ENCODE results near the gene PEX10.

Gene PEX10

DNA sequence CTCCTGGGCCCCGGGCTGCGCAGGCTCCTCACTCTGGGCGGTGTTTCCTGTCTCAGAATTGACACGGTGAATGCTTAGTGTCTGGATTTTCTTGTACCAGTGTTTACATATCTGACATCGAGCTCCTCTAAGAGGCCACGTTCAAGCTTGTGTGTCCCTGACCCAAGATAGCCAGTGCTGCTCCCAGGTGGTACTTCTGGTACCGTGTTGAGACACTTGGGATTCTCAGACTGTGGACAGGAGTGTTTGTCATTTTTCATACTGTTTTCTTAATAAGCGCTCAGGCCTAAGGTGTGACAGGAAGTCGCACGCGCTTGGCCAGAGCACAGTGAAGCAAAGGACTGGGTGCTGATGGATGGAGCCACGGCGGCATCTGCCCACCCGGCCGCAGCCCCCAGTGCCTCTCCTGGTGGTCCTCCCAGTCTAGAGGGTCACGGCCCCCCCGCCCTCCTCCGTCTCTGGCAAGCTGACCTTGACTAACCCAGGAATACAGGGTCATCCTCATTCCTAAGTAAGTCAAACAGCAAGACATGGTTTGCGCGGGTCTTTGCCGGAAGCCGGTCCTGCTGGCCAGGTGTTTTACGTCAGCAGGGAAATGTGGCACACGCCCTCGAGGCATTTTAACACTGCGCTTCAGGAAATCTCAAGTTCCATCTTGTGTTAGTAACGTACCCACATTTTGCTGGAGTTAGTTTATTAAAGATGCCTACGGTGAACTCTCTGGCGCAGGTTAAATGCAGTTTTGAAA is 8.0 kb downstream of the PEX10 start:
- TF ChIP-seq, protein P1, sequence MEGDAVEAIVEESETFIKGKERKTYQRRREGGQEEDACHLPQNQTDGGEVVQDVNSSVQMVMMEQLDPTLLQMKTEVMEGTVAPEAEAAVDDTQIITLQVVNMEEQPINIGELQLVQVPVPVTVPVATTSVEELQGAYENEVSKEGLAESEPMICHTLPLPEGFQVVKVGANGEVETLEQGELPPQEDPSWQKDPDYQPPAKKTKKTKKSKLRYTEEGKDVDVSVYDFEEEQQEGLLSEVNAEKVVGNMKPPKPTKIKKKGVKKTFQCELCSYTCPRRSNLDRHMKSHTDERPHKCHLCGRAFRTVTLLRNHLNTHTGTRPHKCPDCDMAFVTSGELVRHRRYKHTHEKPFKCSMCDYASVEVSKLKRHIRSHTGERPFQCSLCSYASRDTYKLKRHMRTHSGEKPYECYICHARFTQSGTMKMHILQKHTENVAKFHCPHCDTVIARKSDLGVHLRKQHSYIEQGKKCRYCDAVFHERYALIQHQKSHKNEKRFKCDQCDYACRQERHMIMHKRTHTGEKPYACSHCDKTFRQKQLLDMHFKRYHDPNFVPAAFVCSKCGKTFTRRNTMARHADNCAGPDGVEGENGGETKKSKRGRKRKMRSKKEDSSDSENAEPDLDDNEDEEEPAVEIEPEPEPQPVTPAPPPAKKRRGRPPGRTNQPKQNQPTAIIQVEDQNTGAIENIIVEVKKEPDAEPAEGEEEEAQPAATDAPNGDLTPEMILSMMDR (IDR thresholded peaks at IDR 0.05; ENCODE audit: insufficient read depth, low read length, missing control alignments), result no peak
- ChIA-PET POLR2A (interaction anchor here (1.2 kb wide), 1 partner anchor 13 kb away, joined by 5 read pairs; the partner anchor contains the start of genes MORN1 and RER1), CTCF (interaction anchor here (2.0 kb wide), 1 partner anchor 209 kb away, joined by 9 read pairs; the partner anchor contains the start of gene FAAP20)
- DNase-seq (ENCODE audit: low read depth, low spot score), result no peak
- H3K4me3 ChIP-seq (ENCODE audit: low read depth, low read length), result no peak overlapping the region

GRCh38 chr1:2403273-2403672 is 9.1 kb downstream of the PEX10 start:
- TF ChIP-seq, protein P1 (IDR thresholded peaks at IDR 0.05; ENCODE audit: insufficient read depth, low read length, missing control alignments), result no peak
- DNase-seq (ENCODE audit: low read depth, low spot score), result no peak
- H3K4me3 ChIP-seq (ENCODE audit: low read depth, low read length), result no peak overlapping the region
- POLR2A ChIA-PET, result no interaction called here
- CTCF ChIA-PET, result interaction anchor here (2.0 kb wide), 1 partner anchor 208 kb away, joined by 9 read pairs; the partner anchor contains the start of gene FAAP20

DNA sequence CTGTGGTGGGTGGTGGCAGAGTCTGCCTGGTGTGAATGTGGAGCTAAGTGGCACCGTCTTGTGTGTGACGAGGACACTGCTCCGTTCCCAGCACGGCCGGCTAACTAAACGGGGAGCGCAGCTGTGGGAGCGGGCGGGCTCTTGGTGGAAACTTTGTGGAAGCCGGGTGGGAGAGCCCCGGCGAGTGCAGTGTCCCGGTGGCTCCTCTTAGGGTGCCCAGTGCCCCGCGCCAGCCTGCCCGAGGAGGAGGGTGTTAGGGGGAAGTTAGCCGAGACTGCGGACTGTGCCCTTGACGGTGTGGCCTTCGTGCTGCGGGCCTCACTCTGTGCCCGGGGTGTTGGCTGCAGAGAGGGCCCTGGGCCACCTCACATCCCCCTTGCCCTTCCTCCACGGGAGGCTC is 9.9 kb downstream of the PEX10 start:
- POLR2A ChIA-PET, result no interaction called here
- no peak overlapping the region for H3K4me3 ChIP-seq (ENCODE audit: low read depth, low read length)
- no peak for DNase-seq (ENCODE audit: low read depth, low spot score)
- CTCF ChIA-PET, result interaction anchor here (1.6 to 2.0 kb wide), 2 partner anchors 207 kb away, joined by 6 to 9 read pairs; partner anchors contain the start of gene FAAP20
- TF ChIP-seq, protein P1 (IDR thresholded peaks at IDR 0.05; ENCODE audit: insufficient read depth, low read length, missing control alignments), result no peak

DNA sequence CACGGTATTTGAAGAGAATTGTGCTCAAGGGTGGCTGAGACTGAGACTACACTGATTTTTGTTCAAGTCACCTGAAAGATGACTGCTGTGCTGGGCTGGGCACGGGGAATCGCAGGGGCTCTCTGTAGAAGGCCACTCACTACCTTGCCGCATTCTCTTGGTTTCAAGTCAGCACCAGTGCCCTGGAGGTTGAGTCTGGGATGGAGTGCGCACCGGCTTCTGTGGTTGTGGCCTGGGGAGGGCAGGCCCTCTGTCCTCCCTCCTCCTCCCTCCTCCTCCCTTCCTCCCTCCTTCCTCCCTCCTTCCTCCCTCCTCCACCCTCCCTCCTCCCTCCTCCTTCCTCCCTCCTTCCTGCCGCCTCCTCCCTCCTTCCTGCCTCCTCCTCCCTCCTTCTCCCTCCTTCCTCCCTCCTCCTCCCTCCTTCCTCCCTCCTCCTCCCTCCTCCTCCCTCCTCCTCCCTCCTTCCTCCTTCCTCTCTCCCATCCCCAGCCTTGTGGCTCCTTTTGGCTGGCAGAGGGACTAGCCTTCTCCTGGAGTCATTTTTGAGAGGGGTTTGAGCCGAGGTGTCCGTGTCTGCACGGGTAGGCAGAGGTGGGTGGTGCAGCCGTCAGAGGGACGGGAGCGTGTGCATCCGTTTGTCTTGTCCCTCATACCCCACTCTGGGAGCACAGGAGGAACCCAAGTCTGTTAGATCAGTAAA is 11.3 kb downstream of the PEX10 start:
- CTCF ChIA-PET, result interaction anchor here (1.6 kb wide), 1 partner anchor 206 kb away, joined by 6 read pairs; the partner anchor contains the start of gene FAAP20
- POLR2A ChIA-PET, result no interaction called here
- H3K4me3 ChIP-seq (ENCODE audit: low read depth, low read length), result no peak overlapping the region
- DNase-seq (ENCODE audit: low read depth, low spot score), result no peak
- TF ChIP-seq, protein P1 (IDR thresholded peaks at IDR 0.05; ENCODE audit: insufficient read depth, low read length, missing control alignments), result no peak

DNA sequence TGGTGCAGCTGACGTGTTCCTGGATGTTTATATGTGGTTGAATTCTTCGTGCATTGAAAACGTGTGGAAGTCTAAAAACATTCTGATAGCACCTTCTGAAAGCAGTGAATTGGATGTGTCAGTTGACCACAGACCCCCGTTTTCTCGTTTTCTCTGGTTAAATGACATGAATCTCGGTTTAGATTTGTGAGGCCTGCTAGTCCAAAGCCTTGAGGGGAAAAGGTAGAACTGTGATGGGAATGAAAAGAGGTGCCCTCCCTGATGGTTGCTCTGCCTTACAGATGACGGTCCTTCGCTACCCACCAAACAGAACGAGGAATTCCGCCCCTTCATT is 11.8 kb downstream of the PEX10 start:
- no peak overlapping the region for H3K4me3 ChIP-seq (ENCODE audit: low read depth, low read length)
- DNase-seq (ENCODE audit: low read depth, low spot score), result no peak
- POLR2A ChIA-PET, result interaction anchor here (1.0 kb wide), 1 partner anchor 9 kb away, joined by 3 read pairs; the partner anchor contains the start of genes MORN1 and RER1
- CTCF ChIA-PET, result interaction anchor here (1.6 kb wide), 1 partner anchor 206 kb away, joined by 6 read pairs; the partner anchor contains the start of gene FAAP20
- TF ChIP-seq, protein P1 (IDR thresholded peaks at IDR 0.05; ENCODE audit: insufficient read depth, low read length, missing control alignments), result no peak

Data from AG04449 (cell line).